ENCODE measurements around the gene ZFP1. TPM values are rescaled to one million over a fixed set of nuclear protein-coding genes. Genes with fewer than 3 reads are reported as not detected.

ZFP1 gene
- total RNA-seq, 1 experiment from 2014 or later = 24.2 TPM

Other genes starting within 250 kb of the ZFP1 start
- gene WDR59, start 163.4 kb upstream of the ZFP1 start, total RNA-seq (2014; rRNA removed; shearing (Covaris generic)) = 8.9 and 17.2 TPM in 2 replicates
- 13.7 and 30.6 TPM in 2 replicates for gene ZNRF1, start 149.5 kb upstream of the ZFP1 start, total RNA-seq (2014; rRNA removed; shearing (Covaris generic))
- 0.65 and 2.1 TPM in 2 replicates for gene LDHD, start 31.7 kb upstream of the ZFP1 start, total RNA-seq (2014; rRNA removed; shearing (Covaris generic))
- gene CTRB2, start 58.6 kb downstream of the ZFP1 start, total RNA-seq (2014; rRNA removed; shearing (Covaris generic)) = not detected in 2 replicates
- gene CTRB1, start 70.5 kb downstream of the ZFP1 start, total RNA-seq (2014; rRNA removed; shearing (Covaris generic)) = not detected in 2 replicates
- 85.8 and 106 TPM in 2 replicates for gene BCAR1, start 103.1 kb downstream of the ZFP1 start, total RNA-seq (2014; rRNA removed; shearing (Covaris generic))